LNCAP (cell line): ENCODE results near the gene ZNF689.

Experiments used
- TF ChIP-seq, protein P1 (sequence below): fragments of 450-650 bp; IDR thresholded peaks from 2 replicates; pipeline ENCODE4 v1.5.1; 2017; ENCODE audit warnings: mild to moderate bottlenecking

ZNF689 gene

DNA sequence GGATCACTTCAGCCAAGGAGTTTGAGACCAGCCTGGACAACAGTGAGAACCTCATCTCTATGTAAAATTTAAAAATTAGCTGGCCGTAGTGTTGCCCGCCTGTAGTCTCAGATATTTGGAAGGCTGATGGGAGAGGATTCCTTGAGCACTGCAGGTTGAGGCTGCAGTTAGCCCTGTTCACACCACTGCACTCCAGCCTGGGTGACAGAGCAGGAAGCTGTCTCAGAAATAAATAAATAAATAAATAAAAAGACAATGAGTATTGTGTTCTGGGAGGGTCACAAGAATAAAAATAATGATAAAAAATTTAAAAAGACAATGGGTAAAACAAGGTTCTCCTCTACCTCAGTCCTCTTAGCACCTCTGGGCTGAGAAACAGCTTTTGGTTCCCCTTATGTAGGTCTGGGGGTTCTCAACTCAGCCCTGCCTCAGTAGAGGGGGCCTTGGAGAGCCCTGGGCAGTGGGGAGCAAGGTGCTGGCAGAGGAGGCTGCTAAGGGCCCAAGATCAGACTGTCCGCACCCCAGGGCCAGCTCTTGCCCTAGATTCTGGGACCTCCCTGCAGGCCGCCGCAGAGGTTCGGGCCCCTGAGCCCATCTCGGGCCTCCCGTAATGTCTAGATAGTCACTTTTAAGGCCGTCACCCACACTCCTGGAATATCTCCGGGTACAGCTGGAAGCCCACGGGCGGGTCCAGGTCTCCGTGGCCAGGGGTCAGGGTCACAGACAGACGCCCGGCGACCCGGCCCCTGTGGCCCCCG, 55.5 kb downstream of the ZNF689 start:
- TF ChIP-seq, protein P1, sequence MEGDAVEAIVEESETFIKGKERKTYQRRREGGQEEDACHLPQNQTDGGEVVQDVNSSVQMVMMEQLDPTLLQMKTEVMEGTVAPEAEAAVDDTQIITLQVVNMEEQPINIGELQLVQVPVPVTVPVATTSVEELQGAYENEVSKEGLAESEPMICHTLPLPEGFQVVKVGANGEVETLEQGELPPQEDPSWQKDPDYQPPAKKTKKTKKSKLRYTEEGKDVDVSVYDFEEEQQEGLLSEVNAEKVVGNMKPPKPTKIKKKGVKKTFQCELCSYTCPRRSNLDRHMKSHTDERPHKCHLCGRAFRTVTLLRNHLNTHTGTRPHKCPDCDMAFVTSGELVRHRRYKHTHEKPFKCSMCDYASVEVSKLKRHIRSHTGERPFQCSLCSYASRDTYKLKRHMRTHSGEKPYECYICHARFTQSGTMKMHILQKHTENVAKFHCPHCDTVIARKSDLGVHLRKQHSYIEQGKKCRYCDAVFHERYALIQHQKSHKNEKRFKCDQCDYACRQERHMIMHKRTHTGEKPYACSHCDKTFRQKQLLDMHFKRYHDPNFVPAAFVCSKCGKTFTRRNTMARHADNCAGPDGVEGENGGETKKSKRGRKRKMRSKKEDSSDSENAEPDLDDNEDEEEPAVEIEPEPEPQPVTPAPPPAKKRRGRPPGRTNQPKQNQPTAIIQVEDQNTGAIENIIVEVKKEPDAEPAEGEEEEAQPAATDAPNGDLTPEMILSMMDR = no peak

DNA sequence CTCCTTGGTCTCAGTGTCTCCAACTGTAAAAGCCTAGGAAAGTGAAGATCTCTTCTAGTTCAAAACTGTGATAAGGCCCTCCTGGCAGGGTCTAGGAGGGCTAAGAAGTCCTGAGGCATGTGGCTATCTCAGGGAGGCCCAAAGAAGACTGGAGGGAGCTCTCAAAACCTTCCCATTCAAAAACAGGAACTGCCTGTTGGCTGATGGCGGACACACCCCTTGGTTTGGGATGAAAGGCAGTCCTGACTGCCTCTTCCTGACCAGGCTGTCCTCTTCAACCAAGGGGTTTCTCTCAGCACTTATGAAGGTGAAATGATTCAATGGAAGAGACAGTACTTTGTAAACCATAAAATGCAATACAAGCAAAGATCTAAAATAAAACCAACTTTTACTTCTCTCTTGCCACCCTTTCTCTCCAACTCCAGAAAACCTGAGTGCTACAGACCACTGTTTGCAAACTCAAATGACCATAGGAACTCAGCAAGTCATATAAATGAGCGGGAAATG, 56.7 kb downstream of the ZNF689 start:
- TF ChIP-seq, protein P1 = no peak

DNA sequence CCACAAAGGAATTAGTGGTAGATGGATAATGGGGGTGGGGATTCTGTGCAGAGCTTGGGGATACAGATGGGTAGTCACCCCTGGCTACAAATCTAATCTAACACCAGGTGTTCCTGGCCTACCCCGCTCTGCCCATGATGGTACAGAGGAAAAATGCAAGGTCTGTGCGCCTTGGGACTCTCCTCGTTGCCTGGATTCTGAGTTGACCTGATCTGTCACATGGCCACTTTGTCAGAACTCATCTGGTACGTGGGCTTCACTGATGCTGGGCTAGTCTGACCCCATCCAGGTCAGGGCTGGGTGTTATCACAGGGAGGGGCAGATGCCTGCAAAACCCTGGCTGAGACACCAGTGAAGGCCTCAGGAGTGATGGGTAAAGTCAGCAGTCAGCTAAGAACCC, 57.2 kb downstream of the ZNF689 start:
- TF ChIP-seq, protein P1 = no peak
